GM21360 (cell line): Measurements from ENCODE around the gene RAB20.
"Not testable (repeated sequence)": the region's sequence is repeated elsewhere in the genome, so short reads cannot be mapped to it uniquely, and the experiment has no call there.

Experiments used
- ATAC-seq: cut with Tn5 transposase; IDR thresholded peaks from one replicate; pipeline ENCODE4 v1.9.1; 2021; ENCODE audit warnings: mild to moderate bottlenecking, moderate library complexity; ENCODE audit not compliant: unreplicated experiment

Gene RAB20

GRCh38 chr13:110561344-110562035 is at the start of gene RAB20:
Gene RAB20 (minus strand): TSS chr13:110561722. CDS start chr13:110561519, 203 bp downstream.
- ATAC-seq, result peak; percentile 81

- no peak for ATAC-seq
Observed at GRCh38 chr13:110610955-110611595, 49.6 kb upstream of the RAB20 start.

GRCh38 chr13:110607675-110608224 is 46.2 kb upstream of the RAB20 start:
- no peak for ATAC-seq

- ATAC-seq, result not testable (repeated sequence)
Observed at GRCh38 chr13:110606281-110606680, 44.8 kb upstream of the RAB20 start.

- ATAC-seq, result no peak
Observed at GRCh38 chr13:110605132-110605531, 43.6 kb upstream of the RAB20 start.

GRCh38 chr13:110600980-110601379 is 39.5 kb upstream of the RAB20 start:
- no peak for ATAC-seq

- ATAC-seq, result no peak
Observed at GRCh38 chr13:110600261-110600819, 38.8 kb upstream of the RAB20 start.

- no peak for ATAC-seq
Observed at GRCh38 chr13:110597041-110597689, 35.6 kb upstream of the RAB20 start.

- peak; percentile 67 for ATAC-seq
Observed at GRCh38 chr13:110593430-110594130, 32.1 kb upstream of the RAB20 start.

- ATAC-seq, result no peak
Observed at GRCh38 chr13:110592665-110593064, 31.1 kb upstream of the RAB20 start.

- ATAC-seq, result no peak
Observed at GRCh38 chr13:110590577-110590976, 29.1 kb upstream of the RAB20 start.

GRCh38 chr13:110589793-110590390 is 28.4 kb upstream of the RAB20 start:
- ATAC-seq, result no peak

- ATAC-seq, result no peak
Observed at GRCh38 chr13:110583178-110583865, 21.8 kb upstream of the RAB20 start.

- no peak for ATAC-seq
Observed at GRCh38 chr13:110582421-110582954, 21.0 kb upstream of the RAB20 start.

GRCh38 chr13:110581506-110582185 is 20.1 kb upstream of the RAB20 start:
- no peak for ATAC-seq

GRCh38 chr13:110580800-110581199 is 19.3 kb upstream of the RAB20 start:
- ATAC-seq, result no peak

- ATAC-seq, result no peak
Observed at GRCh38 chr13:110578363-110578762, 16.8 kb upstream of the RAB20 start.

- no peak for ATAC-seq
Observed at GRCh38 chr13:110576736-110577476, 15.4 kb upstream of the RAB20 start.
